HepG2 (cell line): ENCODE data around the gene EMILIN3. TPM values are rescaled to one million over a fixed set of nuclear protein-coding genes. Genes with fewer than 3 reads are reported as not detected.

Source experiments
- ATAC-seq: fragments of 200-7000 bp; cut with Tn5 transposase; 3 replicates; pipeline ENCODE4 v1.9.1; 2020; ENCODE audit warnings: mild to moderate bottlenecking, moderate library complexity
- BruUV-seq: library from RNA; stranded (reverse); fragments of 400-500 nt; replicated peaks from 2 replicates; lab custom pipeline; 2021; lab: Mats Ljungman, UMichigan
- CTCF ChIA-PET: fragments of 300-600 bp; formaldehyde crosslinking; extraction: SDS; loops from one replicate; lab custom pipeline; 2021; ENCODE audit warnings: low total read pairs, inconsistent platforms, low intra/inter-chr PET ratio; lab: Yijun Ruan, JAX
- POLR2A ChIA-PET: fragments of 350-600 bp; sonication (Branson Sonifier 250); formaldehyde crosslinking; loops from one replicate; lab custom pipeline; 2020; ENCODE audit warnings: antibody characterized with exemption, inconsistent platforms; lab: Yijun Ruan, JAX
- DNase-seq: peaks from one replicate; pipeline ENCODE4 v3.0.0-alpha.2; 2015; ENCODE audit warnings: low spot score
- FAIRE-seq: peaks from 3 replicates; lab custom pipeline; 2011; peaks lifted over from hg19 to GRCh38; lab: Jason Lieb, UNC
- H2AFZ ChIP-seq: one replicate; pipeline ENCODE4 v1.6.1; 2011; ENCODE audit warnings: low read length, inconsistent platforms
- H3K27ac ChIP-seq: fragments of 300-600 bp; 3 replicates; pipeline ENCODE4 v1.8.0; 2011; ENCODE audit warnings: mixed run types, mild to moderate bottlenecking, mixed read lengths, low read length, inconsistent platforms; ENCODE audit not compliant: insufficient read depth; ENCODE audit errors: extremely low read length
- H3K27me3 ChIP-seq, 2 experiments: fragments of 200-600 bp in 1 of 2; 2 replicates in 1 of 2; 3 replicates in 1 of 2; pipeline versions ENCODE4 v1.6.0 to v1.8.0; 2011; ENCODE audit warnings: low read length in 2 of 2, mild to moderate bottlenecking in 2 of 2, moderate library complexity in 2 of 2, inconsistent platforms in 1 of 2; ENCODE audit not compliant: insufficient read depth in 2 of 2, control insufficient read depth in 1 of 2
- H3K36me3 ChIP-seq, 2 experiments: fragments of 200-600 bp in 1 of 2; replicated peaks in 1 of 2; 2 replicates in 1 of 2; 3 replicates in 1 of 2; pipeline versions ENCODE4 v1.5.1 to v1.8.0; 2011; ENCODE audit warnings: low read length in 2 of 2, inconsistent platforms in 1 of 2; ENCODE audit not compliant: insufficient read depth in 2 of 2, control insufficient read depth in 1 of 2
- H3K4me1 ChIP-seq: 2 replicates; pipeline ENCODE4 v1.5.1; 2012; ENCODE audit warnings: low read length, inconsistent platforms; ENCODE audit not compliant: insufficient read depth
- H3K4me2 ChIP-seq: 2 replicates; pipeline ENCODE4 v1.6.0; 2011; ENCODE audit warnings: low read depth, low read length, inconsistent platforms
- H3K4me3 ChIP-seq, 3 experiments: fragments of 200-600 bp in 1 of 3; sonication (generic), shearing (Covaris generic) in 1 of 3; replicated peaks in 1 of 3; 2 replicates each; pipeline ENCODE4 v1.5.1; 2011 to 2016; ENCODE audit warnings: low read length in 3 of 3, inconsistent platforms in 2 of 3, low read depth in 2 of 3, mild to moderate bottlenecking in 2 of 3, control low read depth in 1 of 3, mixed read lengths in 1 of 3; ENCODE audit not compliant: insufficient read depth in 1 of 3
- H3K79me2 ChIP-seq: one replicate; pipeline ENCODE4 v1.6.1; 2011; ENCODE audit warnings: low read length, inconsistent platforms; ENCODE audit not compliant: insufficient read depth
- H3K9ac ChIP-seq: 2 replicates; pipeline ENCODE4 v1.6.0; 2011; ENCODE audit warnings: mild to moderate bottlenecking, low read depth, low read length, inconsistent platforms; ENCODE audit not compliant: insufficient read depth
- H3K9me3 ChIP-seq: 2 replicates; pipeline ENCODE4 v1.5.1; 2012; ENCODE audit warnings: mild to moderate bottlenecking, low read length
- H4K20me1 ChIP-seq: 2 replicates; pipeline ENCODE4 v1.6.0; 2011; ENCODE audit warnings: inconsistent platforms, mild to moderate bottlenecking, low read length, moderate library complexity; ENCODE audit not compliant: insufficient read depth
- ETV5 ChIP-seq: IDR thresholded peaks from 2 replicates; pipeline ENCODE4 v1.6.1; 2018; ENCODE audit warnings: missing biosample characterization, missing genetic modification reagents, inconsistent platforms, borderline replicate concordance
- HMG20A ChIP-seq: IDR thresholded peaks from 2 replicates; pipeline ENCODE4 v1.6.1; 2016; ENCODE audit warnings: borderline replicate concordance
- HNRNPLL ChIP-seq: fragments of 200-400 bp; formaldehyde crosslinking; IDR thresholded peaks from 2 replicates; pipeline ENCODE4 v1.6.1; 2017; ENCODE audit warnings: mild to moderate bottlenecking, low read depth, low read length; ENCODE audit not compliant: poor library complexity, severe bottlenecking
- KAT8 ChIP-seq: IDR thresholded peaks from 2 replicates; pipeline ENCODE4 v1.6.1; 2016; ENCODE audit warnings: missing genetic modification reagents, missing compliant biosample characterization
- KLF15 ChIP-seq: sonication (generic); formaldehyde crosslinking; IDR thresholded peaks from 2 replicates; pipeline ENCODE4 v1.8.1; 2023; ENCODE audit warnings: borderline replicate concordance, mild to moderate bottlenecking, inconsistent platforms, missing genetic modification reagents, mixed read lengths
- NFKB2 ChIP-seq: sonication (generic); formaldehyde crosslinking; IDR thresholded peaks from 2 replicates; pipeline ENCODE4 v1.4.0; 2020; ENCODE audit warnings: missing genetic modification reagents, borderline replicate concordance
- NR3C1 ChIP-seq: sonication (generic); formaldehyde crosslinking; IDR thresholded peaks from 2 replicates; pipeline ENCODE4 v1.4.0; 2020; ENCODE audit warnings: missing genetic modification reagents
- YEATS2 ChIP-seq: sonication (generic); formaldehyde crosslinking; IDR thresholded peaks from 2 replicates; pipeline ENCODE4 v1.4.0; 2020; ENCODE audit warnings: missing genetic modification reagents, borderline replicate concordance
- ZFAT ChIP-seq: sonication (generic); formaldehyde crosslinking; conservative IDR thresholded peaks from 2 replicates; pipeline ENCODE4 v1.8.1; 2023; ENCODE audit warnings: missing genetic modification reagents, inconsistent platforms
- ZKSCAN1 ChIP-seq: fragments of 150-350 bp; IDR thresholded peaks from 2 replicates; pipeline ENCODE4 v1.6.1; 2014; ENCODE audit warnings: low read length
- ZMAT3 ChIP-seq: sonication (generic); formaldehyde crosslinking; conservative IDR thresholded peaks from 2 replicates; pipeline ENCODE4 v1.7.0; 2021; ENCODE audit warnings: missing genetic modification reagents
- ZNF251 ChIP-seq: sonication (generic); formaldehyde crosslinking; IDR thresholded peaks from 2 replicates; pipeline ENCODE4 v1.9.0; 2021; ENCODE audit warnings: mild to moderate bottlenecking, missing genetic modification reagents
- ZNF335 ChIP-seq: sonication (generic); formaldehyde crosslinking; IDR thresholded peaks from 2 replicates; pipeline ENCODE4 v1.4.0; 2020; ENCODE audit warnings: missing genetic modification reagents
- ZNF343 ChIP-seq: sonication (generic); formaldehyde crosslinking; IDR thresholded peaks from 2 replicates; pipeline ENCODE4 v1.4.0; 2020; ENCODE audit warnings: mild to moderate bottlenecking, missing genetic modification reagents
- ZNF441 ChIP-seq: sonication (generic); formaldehyde crosslinking; IDR thresholded peaks from 2 replicates; pipeline ENCODE4 v1.7.0; 2021; ENCODE audit warnings: missing genetic modification reagents, borderline replicate concordance
- ZNF503 ChIP-seq: sonication (generic); formaldehyde crosslinking; IDR thresholded peaks from 2 replicates; pipeline ENCODE4 v1.4.0; 2020; ENCODE audit warnings: missing genetic modification reagents
- ZNF567 ChIP-seq: sonication (generic); formaldehyde crosslinking; IDR thresholded peaks from 2 replicates; pipeline ENCODE4 v1.8.1; 2023; ENCODE audit warnings: mild to moderate bottlenecking, missing genetic modification reagents, borderline replicate concordance
- ZNF670 ChIP-seq: sonication (generic); formaldehyde crosslinking; IDR thresholded peaks from 2 replicates; pipeline ENCODE4 v1.8.0; 2022; ENCODE audit warnings: mild to moderate bottlenecking, missing genetic modification reagents, borderline replicate concordance
- ZNF775 ChIP-seq: sonication (generic); formaldehyde crosslinking; IDR thresholded peaks from 2 replicates; pipeline ENCODE4 v1.4.0; 2020; ENCODE audit warnings: missing genetic modification reagents, mild to moderate bottlenecking, moderate library complexity, borderline replicate concordance
- WGBS: methylation state at CpG from one replicate; pipeline ENCODE4 v1.1.6; 2017; ENCODE audit warnings: low lambda C conversion rate; 5-methylcytosine and 5-hydroxymethylcytosine counted together
- in situ Hi-C: cut with HindIII; loops from 2 replicates; pipeline ENCODE4 v1.10.0; 2017; ENCODE audit warnings: low pct_unique_long_range_greater_than_20kb; ENCODE audit not compliant: extremely low pct_ligation_motif_present
- intact Hi-C: fragments of 100-400 bp; cut with micrococcal nuclease; formaldehyde crosslinking; loops from one replicate; pipeline ENCODE4 v1.10.0; 2022; ENCODE audit not compliant: unreplicated experiment
- polyA plus RNA-seq, 8 experiments: library from polyadenylated mRNA; depleted of rRNA in 3 of 8; stranded (reverse) in 7 of 8; unstranded in 1 of 8; fragments of >200 nt; fragmentation: Illumina TruSeq in 4 of 8; extraction: Trizol in 4 of 8; gene quantifications; 2 replicates each; pipeline versions ENCODE4 v1.2.1 to v1.2.3, GENCODE V29; 2011 to 2016; ENCODE audit warnings: low read depth in 4 of 8, missing spikeins in 1 of 8, mixed read lengths in 1 of 8; ENCODE audit not compliant: insufficient read depth in 1 of 8
- total RNA-seq, 5 experiments: library from RNA; depleted of rRNA; stranded (reverse); fragments of >200 nt; fragmentation: Illumina TruSeq; extraction: Trizol; gene quantifications; 2 replicates each; pipeline ENCODE4 v1.2.3, GENCODE V29; 2016; ENCODE audit warnings: low read depth in 1 of 5
- TF ChIP-seq, protein P1 (sequence below): sonication (generic); formaldehyde crosslinking; IDR thresholded peaks from 2 replicates; pipeline ENCODE4 v1.9.0; 2021; ENCODE audit warnings: missing genetic modification reagents, borderline replicate concordance

The EMILIN3 gene
- total and polyA plus RNA-seq, 2 of the 13 experiments (the other 11 are each of a cell fraction or from before 2014, with no cell fraction given) = 0.25 to 0.29 TPM

DNA sequence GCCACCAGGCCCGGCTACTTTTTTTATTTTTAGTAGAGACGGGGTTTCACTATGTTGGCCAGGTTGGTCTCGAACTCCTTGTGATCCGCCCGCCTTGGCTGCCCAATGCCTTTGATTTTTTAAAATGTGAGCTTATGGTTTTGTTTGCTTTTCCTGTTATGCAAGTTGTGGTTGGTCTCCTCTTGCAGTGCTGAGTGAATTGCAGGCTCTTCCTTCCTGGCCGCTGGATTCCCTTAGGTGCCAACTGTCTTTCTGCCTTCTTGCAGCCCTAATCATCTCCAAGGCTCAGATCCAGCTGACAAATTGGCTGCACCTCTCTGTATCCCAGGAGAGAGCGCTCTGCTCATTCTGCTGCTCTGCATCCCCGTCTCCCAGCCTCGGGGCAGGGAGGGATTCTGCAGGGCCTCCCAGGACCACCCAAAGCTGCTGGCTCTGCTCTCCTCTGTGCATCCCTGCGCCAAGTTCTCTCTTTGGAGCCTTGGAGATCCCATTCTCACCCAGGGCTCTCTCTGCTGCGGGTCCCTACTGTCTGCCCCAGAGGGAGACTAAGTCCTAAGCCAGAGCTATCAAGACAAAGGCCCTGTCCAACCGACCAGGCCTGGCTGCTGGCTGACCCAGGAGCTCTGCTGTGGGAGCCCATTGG lies 14.1 kb upstream of the EMILIN3 start (continued):
- TF ChIP-seq ZNF503 (CRISPR knock-in tag) (no peak), YEATS2 (CRISPR knock-in tag) (no peak), ZNF335 (no peak)

DNA sequence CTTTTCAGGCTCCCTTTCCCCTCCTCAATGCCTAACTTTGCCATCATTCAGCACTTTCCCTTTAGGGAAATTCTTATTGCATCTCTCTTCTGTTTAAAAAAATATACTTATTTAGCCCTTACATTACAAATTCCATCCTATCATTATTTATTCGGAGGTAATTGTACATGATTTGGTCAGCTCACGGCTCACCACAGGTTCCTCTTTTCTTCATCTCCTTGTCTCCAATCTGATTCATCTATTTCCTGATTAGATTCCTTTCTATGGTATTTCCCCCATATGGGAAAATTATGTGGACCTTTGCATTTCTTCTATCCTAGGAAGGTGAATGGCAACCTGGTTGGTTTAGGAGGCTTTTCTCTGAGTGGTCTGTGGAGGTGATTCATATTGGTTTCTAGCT lies 12.9 kb upstream of the EMILIN3 start:
- no peak overlapping the region for H3K27ac ChIP-seq
- H3K9ac ChIP-seq = no peak overlapping the region
- FAIRE-seq (no peak), DNase-seq (no peak), ATAC-seq (no peak)
- 64% methylated on average over 2 of the region's 2 CpGs for WGBS
- H4K20me1 ChIP-seq = no peaks in the 10 kb centered on the region
- H3K36me3 ChIP-seq = no peaks in the 10 kb centered on the region
- POLR2A ChIA-PET = no interaction called here
- intact Hi-C loops = no loop called here
- no peak overlapping the region for H2AFZ ChIP-seq
- H3K4me3 ChIP-seq = no peak overlapping the region
- no TSS peak for BruUV-seq
- in situ Hi-C loops = no loop called here
- CTCF ChIA-PET = no interaction called here
- H3K9me3 ChIP-seq = no peaks in the 10 kb centered on the region
- no peak overlapping the region for H3K4me2 ChIP-seq
- no peaks in the 10 kb centered on the region for H3K79me2 ChIP-seq
- H3K4me1 ChIP-seq = peaks cover 23% of the 10 kb centered on the region
- peaks cover 0 to 56% of the 10 kb centered on the region in 2 experiments; a peak in 3 of 5 replicates for H3K27me3 ChIP-seq
- TF ChIP-seq HNRNPLL (no peak), ZNF441 (CRISPR knock-in tag) (no peak), ZMAT3 (no peak), HMG20A (CRISPR knock-in tag) (no peak), ZNF775 (no peak), ETV5 (CRISPR knock-in tag) (no peak), ZNF567 (CRISPR knock-in tag) (no peak), NFKB2 (CRISPR knock-in tag) (no peak), ZNF343 (CRISPR knock-in tag) (no peak), KAT8 (CRISPR knock-in tag) (no peak), ZFAT (no peak), ZNF251 (CRISPR knock-in tag) (no peak), NR3C1 (CRISPR knock-in tag) (no peak), KLF15 (CRISPR knock-in tag) (no peak), ZNF670 (no peak), ZKSCAN1 (no peak)
- TF ChIP-seq, protein P1, sequence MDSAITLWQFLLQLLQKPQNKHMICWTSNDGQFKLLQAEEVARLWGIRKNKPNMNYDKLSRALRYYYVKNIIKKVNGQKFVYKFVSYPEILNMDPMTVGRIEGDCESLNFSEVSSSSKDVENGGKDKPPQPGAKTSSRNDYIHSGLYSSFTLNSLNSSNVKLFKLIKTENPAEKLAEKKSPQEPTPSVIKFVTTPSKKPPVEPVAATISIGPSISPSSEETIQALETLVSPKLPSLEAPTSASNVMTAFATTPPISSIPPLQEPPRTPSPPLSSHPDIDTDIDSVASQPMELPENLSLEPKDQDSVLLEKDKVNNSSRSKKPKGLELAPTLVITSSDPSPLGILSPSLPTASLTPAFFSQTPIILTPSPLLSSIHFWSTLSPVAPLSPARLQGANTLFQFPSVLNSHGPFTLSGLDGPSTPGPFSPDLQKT = no peak
